K562 (cell line): ENCODE results near the gene MXRA7. TPM values are rescaled to one million over a fixed set of nuclear protein-coding genes. Genes with fewer than 3 reads are reported as not detected.

ENCODE experiments used
- MAFG ChIP-seq: fragments of 450-650 bp; conservative IDR thresholded peaks from 2 replicates; pipeline ENCODE4 v1.6.1; 2016; ENCODE audit warnings: missing genetic modification characterization, missing compliant biosample characterization
- MCM2 ChIP-seq: fragments of 450-650 bp; IDR thresholded peaks from 2 replicates; pipeline ENCODE4 v1.6.1; 2017; ENCODE audit warnings: low read depth, mild to moderate bottlenecking
- MTA3 ChIP-seq: fragments of 450-650 bp; formaldehyde crosslinking; IDR thresholded peaks from 2 replicates; pipeline ENCODE4 v1.6.1; 2017; ENCODE audit warnings: mild to moderate bottlenecking, borderline replicate concordance
- NFATC3 ChIP-seq: fragments of 450-650 bp; IDR thresholded peaks from 2 replicates; pipeline ENCODE4 v1.6.1; 2017; ENCODE audit warnings: mild to moderate bottlenecking
- POLR3G ChIP-seq: IDR thresholded peaks from 2 replicates; pipeline ENCODE4 v1.6.1; 2011; ENCODE audit not compliant: insufficient read length, insufficient replicate concordance; ENCODE audit errors: extremely low read depth
- SAP30 ChIP-seq: fragments of 200-600 bp; sonication (generic); IDR thresholded peaks from 2 replicates; pipeline ENCODE4 v1.6.1; 2012; ENCODE audit warnings: borderline replicate concordance, low read depth, mild to moderate bottlenecking, moderate library complexity, low read length, control low read depth, inconsistent platforms; ENCODE audit not compliant: insufficient read depth, poor library complexity, severe bottlenecking
- SNRNP70 ChIP-seq: fragments of 200-400 bp; formaldehyde crosslinking; optimal IDR thresholded peaks from 2 replicates; pipeline ENCODE3; 2017; ENCODE audit warnings: low read depth, low read length
- U2AF2 ChIP-seq: fragments of 200-400 bp; formaldehyde crosslinking; optimal IDR thresholded peaks from 2 replicates; pipeline ENCODE3; 2017; ENCODE audit warnings: low read depth, mild to moderate bottlenecking, low read length
- ZNF274 ChIP-seq: IDR thresholded peaks from 2 replicates; pipeline ENCODE4 v1.6.1; 2011; ENCODE audit warnings: low read depth, mild to moderate bottlenecking, low read length, moderate library complexity, borderline replicate concordance
- ZNF76 ChIP-seq: fragments of 250-450 bp; sonication (Bioruptor Pico); IDR thresholded peaks from 2 replicates; pipeline ENCODE4 v1.4.0; 2020; ENCODE audit warnings: mild to moderate bottlenecking, moderate library complexity, borderline replicate concordance
- polyA plus RNA-seq, 8 experiments: library from polyadenylated mRNA; depleted of rRNA in 4 of 8; stranded (reverse) in 5 of 8; unstranded in 3 of 8; fragments of >200 nt; fragmentation: Nextera tagmentation in 2 of 8; fragmentation: Illumina TruSeq in 1 of 8; extraction: Ambion mirVana in 2 of 8; extraction: Trizol in 1 of 8; gene quantifications; 2 replicates each; pipeline versions ENCODE4 v1.2.1 to v1.2.3, GENCODE V29; 2011 to 2014; ENCODE audit warnings: inconsistent platforms in 1 of 8, missing spikeins in 1 of 8
- total RNA-seq, 7 experiments: library from RNA; depleted of rRNA in 6 of 7; stranded (reverse); fragments of >200 nt in 6 of 7; fragmentation: Illumina TruSeq in 2 of 7; extraction: Trizol in 2 of 7; gene quantifications; 2 replicates each; pipeline versions ENCODE4 v1.2.1 to v1.2.3, GENCODE V29; 2011 to 2021; ENCODE audit warnings: low replicate concordance in 1 of 7
- TF ChIP-seq, protein P1 (sequence below), 2 experiments: fragments of 450-650 bp; formaldehyde crosslinking in 1 of 2; IDR thresholded peaks; 2 replicates each; pipeline versions ENCODE4 v1.4.0 to v1.6.1; 2014 to 2020; ENCODE audit warnings: mild to moderate bottlenecking in 2 of 2, borderline replicate concordance in 1 of 2, low read depth in 1 of 2
- TF ChIP-seq, protein P2 (sequence below): fragments of 450-650 bp; IDR thresholded peaks from 2 replicates; pipeline ENCODE4 v1.6.1; 2017; ENCODE audit warnings: antibody characterized with exemption, mild to moderate bottlenecking

The MXRA7 gene
- total and polyA plus RNA-seq, 9 of the 15 experiments (the other 6 are each of a cell fraction or from before 2014, with no cell fraction given): 2.6 to 38.4 (median 14.3) TPM

DNA sequence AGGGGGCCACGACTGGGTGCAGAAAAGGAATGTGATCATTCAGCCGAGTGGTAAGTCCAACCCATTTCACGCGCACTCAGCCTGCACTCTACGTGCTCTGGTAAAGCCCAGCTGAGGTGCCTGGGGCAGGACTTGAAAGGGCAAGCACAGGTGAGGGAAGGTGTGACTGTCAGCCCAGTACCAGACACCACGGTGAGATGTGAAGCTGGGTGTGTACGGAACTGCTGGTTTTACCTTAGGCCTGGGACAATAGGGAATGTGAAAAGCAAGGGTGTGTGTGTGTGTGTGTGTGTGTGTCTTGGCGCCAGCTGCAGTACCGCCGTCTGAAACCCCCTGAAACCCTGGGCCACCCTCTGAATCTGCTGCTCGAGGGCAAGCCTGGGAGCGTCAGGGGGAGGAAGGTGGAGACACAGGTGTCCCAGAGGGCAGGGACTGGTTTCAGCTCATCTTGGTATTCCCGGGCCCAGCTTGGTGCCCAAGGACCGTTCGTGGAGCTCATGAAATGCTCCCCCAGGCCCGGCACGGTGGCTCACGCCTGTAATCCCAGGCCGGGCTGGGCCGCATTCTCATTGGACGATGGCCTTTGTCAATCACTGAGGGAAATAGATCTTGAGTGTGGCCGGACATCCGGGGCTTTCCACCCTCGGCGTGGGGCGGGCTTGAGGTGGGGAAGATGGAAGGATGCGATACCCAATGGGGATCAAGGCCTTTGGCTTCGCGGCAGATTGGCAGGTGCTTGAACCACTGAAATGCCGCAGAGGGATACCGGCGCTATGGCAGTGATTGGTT lies 39.4 kb downstream of the MXRA7 start (continued):
- TF ChIP-seq, protein P1, sequence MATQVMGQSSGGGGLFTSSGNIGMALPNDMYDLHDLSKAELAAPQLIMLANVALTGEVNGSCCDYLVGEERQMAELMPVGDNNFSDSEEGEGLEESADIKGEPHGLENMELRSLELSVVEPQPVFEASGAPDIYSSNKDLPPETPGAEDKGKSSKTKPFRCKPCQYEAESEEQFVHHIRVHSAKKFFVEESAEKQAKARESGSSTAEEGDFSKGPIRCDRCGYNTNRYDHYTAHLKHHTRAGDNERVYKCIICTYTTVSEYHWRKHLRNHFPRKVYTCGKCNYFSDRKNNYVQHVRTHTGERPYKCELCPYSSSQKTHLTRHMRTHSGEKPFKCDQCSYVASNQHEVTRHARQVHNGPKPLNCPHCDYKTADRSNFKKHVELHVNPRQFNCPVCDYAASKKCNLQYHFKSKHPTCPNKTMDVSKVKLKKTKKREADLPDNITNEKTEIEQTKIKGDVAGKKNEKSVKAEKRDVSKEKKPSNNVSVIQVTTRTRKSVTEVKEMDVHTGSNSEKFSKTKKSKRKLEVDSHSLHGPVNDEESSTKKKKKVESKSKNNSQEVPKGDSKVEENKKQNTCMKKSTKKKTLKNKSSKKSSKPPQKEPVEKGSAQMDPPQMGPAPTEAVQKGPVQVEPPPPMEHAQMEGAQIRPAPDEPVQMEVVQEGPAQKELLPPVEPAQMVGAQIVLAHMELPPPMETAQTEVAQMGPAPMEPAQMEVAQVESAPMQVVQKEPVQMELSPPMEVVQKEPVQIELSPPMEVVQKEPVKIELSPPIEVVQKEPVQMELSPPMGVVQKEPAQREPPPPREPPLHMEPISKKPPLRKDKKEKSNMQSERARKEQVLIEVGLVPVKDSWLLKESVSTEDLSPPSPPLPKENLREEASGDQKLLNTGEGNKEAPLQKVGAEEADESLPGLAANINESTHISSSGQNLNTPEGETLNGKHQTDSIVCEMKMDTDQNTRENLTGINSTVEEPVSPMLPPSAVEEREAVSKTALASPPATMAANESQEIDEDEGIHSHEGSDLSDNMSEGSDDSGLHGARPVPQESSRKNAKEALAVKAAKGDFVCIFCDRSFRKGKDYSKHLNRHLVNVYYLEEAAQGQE (IDR thresholded peaks at IDR 0.05; ENCODE audit: borderline replicate concordance): no peak
- TF ChIP-seq, protein P1 (CRISPR knock-in tag; IDR thresholded peaks at IDR 0.05; ENCODE audit: low read depth): no peak
- TF ChIP-seq MCM2 (no peak), SNRNP70 (no peak), POLR3G (no peak), NFATC3 (no peak), SAP30 (no peak), MAFG (tag) (no peak), ZNF274 (no peak), ZNF76 (CRISPR knock-in tag) (no peak), MTA3 (peak; percentile 92; the same call in 1 of the 2 replicates), U2AF2 (no peak)
- TF ChIP-seq, protein P2, sequence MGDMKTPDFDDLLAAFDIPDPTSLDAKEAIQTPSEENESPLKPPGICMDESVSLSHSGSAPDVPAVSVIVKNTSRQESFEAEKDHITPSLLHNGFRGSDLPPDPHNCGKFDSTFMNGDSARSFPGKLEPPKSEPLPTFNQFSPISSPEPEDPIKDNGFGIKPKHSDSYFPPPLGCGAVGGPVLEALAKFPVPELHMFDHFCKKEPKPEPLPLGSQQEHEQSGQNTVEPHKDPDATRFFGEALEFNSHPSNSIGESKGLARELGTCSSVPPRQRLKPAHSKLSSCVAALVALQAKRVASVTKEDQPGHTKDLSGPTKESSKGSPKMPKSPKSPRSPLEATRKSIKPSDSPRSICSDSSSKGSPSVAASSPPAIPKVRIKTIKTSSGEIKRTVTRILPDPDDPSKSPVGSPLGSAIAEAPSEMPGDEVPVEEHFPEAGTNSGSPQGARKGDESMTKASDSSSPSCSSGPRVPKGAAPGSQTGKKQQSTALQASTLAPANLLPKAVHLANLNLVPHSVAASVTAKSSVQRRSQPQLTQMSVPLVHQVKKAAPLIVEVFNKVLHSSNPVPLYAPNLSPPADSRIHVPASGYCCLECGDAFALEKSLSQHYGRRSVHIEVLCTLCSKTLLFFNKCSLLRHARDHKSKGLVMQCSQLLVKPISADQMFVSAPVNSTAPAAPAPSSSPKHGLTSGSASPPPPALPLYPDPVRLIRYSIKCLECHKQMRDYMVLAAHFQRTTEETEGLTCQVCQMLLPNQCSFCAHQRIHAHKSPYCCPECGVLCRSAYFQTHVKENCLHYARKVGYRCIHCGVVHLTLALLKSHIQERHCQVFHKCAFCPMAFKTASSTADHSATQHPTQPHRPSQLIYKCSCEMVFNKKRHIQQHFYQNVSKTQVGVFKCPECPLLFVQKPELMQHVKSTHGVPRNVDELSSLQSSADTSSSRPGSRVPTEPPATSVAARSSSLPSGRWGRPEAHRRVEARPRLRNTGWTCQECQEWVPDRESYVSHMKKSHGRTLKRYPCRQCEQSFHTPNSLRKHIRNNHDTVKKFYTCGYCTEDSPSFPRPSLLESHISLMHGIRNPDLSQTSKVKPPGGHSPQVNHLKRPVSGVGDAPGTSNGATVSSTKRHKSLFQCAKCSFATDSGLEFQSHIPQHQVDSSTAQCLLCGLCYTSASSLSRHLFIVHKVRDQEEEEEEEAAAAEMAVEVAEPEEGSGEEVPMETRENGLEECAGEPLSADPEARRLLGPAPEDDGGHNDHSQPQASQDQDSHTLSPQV: peak; percentile 75; the same call in 1 of the 2 replicates
